HG02623 (cell line): ENCODE data around the gene FAM228B.
"Not testable (repeated sequence)": the region's sequence is repeated elsewhere in the genome, so short reads cannot be mapped to it uniquely, and the experiment has no call there.

Source experiments
- ATAC-seq: cut with Tn5 transposase; IDR thresholded peaks from one replicate; pipeline ENCODE4 v1.9.1; 2021; ENCODE audit warnings: moderate library complexity; ENCODE audit not compliant: unreplicated experiment

Gene FAM228B

DNA sequence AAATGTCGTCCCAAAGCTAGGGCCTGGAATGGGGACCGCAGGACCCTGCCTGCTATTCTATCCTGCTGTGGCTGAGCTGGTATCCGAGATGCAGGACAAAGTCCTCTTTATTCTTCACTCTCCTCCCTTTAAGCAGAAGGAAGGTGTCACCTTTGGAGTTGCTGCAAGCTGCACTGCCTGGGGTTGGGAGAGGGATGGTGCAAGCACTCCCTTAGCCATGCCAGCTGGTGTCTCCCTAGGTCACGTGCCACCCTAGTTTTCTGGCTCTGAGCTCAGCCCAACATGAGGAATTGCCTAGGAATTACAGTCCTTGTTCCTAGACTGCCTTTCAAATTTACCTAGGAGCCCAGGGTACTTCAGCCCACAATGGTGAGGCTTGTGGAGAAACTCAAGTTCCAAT lies 30.2 kb downstream of the FAM228B start:
- no peak for ATAC-seq

DNA sequence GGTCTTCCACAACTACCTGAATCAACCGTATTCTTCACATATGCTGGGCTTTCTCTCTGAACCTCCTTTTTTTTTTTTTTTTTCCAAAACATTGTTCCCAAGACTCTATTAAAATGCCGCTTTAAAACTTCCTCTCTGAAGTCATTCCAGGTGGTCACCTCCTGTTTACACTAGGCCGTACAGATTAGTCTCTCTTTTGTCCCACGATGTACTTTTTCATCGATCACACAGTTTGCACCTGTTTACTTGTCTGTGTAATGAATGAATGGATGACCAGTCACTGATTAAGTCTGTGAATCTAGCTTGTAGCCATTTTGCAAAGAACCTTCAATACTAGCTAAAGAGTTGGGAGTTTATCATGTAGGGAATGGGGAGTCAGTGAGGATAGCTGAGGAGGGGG lies 34.9 kb downstream of the FAM228B start:
- no peak for ATAC-seq

DNA sequence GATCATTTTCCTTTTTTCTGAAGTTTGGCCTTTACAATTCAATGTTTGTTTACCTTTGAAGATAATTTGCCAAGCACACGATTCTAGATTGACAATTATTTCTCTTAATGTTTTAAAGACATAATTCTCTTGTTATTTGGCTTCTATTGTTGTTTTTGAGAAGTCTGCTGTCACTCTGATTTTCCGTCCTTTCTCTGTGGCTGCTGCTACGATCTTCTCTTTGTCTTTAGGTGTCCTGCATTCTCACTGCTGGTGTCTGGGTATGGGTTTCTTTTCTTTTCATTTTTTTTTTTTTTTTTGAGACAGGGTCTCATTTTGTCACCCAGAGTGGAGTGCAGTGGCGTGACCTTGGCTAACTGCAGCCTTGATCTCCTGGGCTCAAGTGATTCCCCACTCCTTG lies 36.4 kb downstream of the FAM228B start:
- no peak for ATAC-seq

DNA sequence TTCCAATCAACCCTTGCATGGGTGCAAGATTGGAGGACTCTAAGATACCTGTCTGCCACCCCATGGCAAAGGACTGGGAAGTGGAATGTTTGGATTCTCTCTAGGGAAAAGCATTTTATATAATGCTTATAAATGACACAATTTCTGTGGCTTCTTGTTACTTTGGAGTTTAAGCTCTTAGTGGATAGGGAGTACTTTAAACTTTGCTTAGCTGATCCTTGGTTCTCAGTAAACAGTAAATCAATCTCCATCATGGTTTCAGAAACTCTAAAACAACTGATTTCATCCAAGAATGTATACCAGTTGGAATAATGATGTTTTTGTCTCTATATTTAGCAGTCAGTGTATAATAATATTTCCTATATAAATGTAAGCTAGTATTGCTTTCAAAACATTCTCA lies 37.5 kb downstream of the FAM228B start:
- no peak for ATAC-seq

DNA sequence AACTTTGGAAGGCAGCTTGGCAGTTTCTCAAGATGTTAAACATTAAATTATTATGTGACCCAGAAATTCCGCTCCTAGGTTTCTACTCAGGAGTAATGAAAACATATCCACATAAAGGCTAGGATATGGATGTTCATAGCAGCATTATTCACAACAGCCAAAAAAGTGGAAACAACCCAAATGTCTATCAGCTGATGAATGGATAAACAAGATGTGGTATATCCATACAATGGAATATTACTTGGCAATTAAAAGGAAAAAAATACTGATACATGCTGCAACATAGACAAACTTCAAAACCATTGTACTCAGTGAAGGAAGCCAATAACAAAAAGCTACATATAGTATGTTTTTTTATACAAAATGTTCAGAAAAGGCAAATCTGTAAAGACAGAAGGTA lies 39.2 kb downstream of the FAM228B start:
- no peak for ATAC-seq

DNA sequence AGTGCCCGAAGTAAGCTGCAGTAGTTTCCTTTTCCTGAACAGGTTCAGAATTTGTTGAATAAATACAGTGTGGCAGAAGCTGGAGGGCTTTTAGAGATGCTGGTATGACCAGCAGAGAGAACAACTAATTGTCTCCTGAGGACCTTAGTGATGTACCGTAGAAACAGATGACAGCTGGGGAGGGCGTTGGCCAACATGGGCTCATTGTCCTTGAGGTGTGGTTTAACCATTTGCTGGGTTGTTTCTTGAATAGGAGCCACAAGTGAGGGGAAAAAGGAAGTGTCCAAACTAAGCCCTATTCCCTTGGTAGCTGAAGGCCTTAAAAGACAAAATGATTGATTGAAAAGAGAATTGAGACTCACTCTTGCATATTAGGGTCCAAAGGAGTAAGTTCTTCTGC lies 39.9 kb downstream of the FAM228B start:
- ATAC-seq: no peak

DNA sequence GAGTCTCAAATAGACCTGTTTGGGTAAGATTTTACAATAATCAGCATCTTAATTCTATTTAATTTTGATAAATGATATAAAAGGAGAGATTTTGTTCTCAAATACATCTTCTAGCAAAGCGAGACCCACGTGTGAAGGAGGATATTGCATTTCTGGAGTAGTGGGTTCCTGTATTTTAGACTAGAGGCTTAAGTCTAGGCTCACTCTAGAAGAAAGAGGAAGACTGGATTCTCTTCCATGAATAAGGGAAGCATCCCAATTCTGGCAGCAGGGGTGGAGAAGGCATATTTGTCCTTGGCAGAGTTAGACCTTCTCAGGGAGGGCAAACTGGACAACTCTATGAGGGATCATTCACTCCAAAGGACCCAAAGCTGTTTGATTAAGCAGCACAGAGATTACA lies 40.3 kb downstream of the FAM228B start:
- no peak for ATAC-seq

DNA sequence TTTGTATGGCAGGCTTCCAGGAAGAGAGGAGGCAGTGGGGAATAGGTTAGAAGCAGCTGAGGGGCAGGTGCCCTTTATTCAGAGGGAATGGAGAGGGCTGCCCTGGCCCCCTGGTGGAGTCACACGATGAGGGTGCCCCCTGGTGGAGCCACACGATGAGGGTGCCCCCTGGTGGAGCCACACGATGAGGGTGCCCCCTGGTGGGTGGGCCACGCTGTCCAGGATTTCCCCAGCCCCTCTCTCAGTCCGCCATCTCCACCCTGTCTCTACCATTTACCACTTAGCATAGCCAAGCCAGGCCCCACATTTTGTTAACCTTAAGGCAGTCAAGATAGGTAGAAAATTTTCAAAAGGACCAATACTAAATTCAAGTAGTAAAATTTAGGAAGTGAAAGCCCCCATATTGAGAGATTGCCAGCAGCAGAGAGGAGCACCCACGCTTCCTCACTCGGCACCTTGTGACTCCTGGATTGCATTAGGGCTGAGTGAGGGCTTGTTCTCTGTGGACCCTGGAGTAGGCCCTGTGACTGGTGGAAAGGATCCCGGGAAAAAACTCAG lies 41.2 kb downstream of the FAM228B start:
- ATAC-seq: peak; percentile 64

DNA sequence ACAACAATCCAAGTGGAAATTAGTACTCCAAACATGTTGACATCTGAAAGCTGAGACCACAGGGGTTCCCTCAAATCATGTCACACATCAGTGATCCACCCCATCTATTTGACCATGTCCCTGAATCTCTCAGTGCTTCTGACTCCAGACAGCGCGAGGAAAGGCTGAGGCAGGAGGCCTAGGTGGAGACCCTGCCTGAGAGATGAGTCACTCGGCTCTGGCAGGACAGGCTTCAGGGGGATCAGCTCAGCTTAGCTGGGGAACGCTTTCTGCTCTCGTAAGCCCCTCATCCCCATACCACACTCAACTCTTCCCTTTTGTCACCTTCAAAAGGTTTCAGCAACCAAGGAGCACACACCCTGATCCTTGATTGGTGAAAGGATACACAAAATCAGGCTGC lies 45.8 kb downstream of the FAM228B start:
- no peak for ATAC-seq

DNA sequence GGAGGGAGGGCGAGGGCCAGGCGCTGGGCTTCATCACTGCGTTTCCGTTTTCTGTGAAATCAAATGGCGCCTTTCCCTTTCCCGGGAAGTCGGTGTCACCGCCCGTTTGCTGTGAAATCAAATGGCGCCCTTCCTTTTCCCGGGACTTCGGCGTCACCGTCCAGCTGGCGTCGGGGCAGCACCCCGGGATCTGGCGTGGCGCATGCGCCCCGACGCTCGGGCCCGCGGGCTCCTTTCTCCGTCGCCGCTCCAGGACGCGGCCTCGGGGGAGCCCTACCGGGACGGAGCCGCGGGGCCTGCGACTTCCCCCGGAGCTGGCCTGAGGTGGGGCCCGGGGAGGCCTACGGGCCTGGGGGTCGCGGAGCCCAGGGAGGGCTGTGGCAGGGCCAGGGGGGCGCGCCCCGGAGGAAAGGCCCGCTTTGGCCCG lies 51.6 kb downstream of the FAM228B start, which contains the start of gene FAM228A:
Gene FAM228A, plus strand, starts transcription at position 203 of the 427 bp plus-strand sequence. CDS start 428 bp downstream, outside the sequence.
- no peak for ATAC-seq

DNA sequence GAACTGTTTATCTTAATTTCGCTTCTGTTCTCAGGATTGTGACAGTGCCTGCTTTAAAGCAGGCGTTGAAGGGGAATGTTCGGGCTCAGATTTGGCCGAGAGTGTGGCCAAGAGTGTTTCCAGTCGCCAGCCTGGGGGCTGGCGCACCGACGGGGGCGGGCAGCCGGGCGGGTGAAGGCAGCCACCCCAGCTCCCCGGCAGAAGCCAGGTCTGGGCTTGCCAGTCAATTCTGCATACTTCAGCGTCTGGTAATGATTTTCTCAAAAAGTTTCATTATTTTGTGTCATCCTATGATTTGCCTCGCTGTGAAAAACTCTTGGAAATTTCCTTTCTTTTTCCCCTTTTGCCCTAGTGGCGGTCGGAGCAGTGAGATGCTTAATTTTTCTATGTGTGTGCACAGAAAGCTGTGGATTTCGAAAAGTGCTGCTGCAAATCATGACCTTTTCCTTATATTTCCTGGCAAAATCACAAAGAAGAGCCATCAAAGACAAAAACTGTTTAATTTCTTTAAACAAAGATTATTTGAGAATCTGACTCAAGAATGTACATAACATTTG lies 52.4 kb downstream of the FAM228B start:
- no peak for ATAC-seq

DNA sequence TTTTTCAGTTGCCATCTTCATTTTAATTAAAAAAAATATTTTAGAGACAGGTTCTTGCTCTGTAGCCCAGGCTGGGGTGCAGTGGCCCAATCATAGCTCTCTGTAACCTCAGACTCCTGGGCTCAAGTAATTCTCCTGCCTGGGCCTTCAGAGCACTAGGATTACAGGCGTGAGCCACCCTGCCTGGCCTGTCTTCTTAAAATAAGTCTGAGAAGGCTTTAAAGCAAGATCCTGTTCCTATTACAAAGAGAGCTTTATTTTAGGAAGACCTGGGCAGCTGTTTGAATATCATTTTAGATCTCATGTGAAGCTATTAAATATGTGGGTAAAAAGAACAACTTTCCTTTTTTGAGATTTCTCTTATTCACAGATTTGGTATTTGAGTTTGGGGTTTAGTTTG lies 53.1 kb downstream of the FAM228B start:
- no peak for ATAC-seq

DNA sequence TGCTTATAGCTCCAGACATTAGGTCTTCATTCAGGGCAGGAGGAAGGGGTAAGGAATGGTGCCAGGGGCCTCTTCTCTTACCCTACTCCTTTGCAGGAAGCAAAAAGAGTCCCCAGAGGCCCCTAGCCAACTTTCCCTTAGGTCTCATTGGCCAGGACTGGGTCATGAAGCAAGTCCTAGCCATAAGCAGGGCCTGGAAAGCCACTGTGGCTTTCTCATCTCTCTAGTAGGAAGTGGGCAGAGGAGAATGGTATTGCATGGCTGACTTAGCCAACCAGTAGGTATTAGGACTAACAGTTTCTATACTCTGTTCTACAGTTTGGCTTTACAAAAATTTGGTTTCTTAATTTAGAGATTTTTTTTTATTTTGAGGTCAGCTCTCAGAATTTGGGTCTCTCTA lies 56.4 kb downstream of the FAM228B start:
- no peak for ATAC-seq

DNA sequence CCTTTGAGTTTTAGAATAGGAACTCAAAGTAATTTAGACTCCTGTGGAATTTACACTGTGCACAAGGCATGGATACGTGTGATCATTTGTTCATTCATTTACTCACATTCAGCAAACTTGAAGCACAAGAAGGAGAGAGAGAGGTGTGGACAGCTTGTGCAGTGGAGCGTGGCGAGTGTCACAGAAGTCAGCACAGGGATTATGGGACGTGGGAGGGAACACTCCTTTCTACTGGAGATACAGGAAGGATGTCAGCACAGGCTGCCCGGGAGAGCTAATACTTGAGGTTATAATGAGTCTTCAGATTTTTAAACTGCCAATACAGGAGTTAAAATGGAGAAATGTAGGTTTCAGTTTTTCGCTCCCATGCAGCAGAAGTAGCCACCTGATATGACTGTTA lies 58.6 kb downstream of the FAM228B start:
- ATAC-seq: no peak

DNA sequence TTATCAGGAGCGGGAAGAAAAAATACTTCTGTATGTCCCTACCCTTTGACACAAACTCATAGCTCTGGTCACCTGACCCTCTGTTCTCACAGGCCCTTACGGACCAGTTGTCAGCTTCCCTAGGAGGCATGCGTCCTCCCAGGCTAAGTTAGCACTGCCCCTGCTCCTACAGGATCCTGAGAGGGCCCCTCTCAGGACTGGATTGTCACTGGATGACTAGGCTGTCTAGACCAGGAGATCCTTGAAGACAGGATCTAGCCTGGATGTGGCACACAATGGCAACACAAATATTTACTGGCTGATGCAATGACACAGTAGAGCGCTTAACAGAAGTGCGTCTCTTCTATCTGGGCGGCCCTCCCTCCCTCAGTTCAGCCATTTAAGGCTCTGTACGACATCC lies 59.2 kb downstream of the FAM228B start:
- ATAC-seq: no peak

DNA sequence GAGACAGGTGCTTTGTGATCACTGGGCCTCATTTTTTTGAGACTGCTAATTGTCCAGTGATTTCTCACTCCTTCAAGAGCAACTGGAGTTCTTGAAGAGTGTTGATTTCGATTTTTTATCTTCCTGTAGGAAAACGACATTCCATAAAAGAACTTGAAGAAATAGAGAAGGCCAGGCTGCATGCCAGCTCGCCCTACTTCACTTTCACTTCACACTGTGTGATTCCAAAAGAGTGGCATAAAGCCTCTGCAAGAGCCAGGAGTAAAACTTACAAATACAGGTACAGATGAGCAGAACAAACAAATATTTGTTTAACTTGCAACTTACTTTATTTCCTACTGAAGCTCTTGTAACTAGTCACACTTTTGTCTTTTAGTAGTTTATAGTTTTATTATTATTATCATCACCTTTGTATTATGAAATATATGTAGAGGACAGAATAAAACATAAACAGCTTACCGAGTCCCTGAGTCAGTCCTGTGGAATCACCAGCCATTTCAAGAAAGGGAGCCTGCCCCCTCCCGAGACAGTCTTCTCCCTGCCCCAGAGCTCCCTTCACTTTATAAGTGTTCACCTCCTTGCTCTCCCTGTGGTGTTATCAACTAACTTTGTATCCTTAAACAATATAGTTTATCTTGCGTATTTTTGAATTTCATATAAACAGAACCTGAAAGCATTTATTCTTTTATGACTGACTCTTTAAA lies 60.2 kb downstream of the FAM228B start:
- no peak for ATAC-seq

DNA sequence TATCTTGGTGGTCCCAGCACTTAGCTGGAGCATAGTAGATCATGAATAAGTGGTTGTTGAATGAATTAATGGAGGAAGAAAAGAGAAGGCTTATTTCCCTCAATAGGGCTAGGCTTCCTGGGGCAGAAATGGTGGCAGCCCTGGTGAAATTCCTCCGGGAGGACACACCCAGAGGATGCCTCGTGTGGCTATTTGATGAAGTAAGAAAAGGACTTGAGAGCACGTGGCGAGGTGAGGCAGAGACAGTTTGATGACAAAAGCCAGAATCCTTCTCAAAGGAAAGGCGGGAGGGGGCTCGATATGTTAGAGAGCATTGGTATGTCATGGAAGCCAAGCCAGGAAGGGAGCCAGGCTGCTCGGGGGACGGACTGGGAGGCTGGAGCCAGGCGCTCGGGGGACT lies 66.3 kb downstream of the FAM228B start:
- ATAC-seq: no peak

DNA sequence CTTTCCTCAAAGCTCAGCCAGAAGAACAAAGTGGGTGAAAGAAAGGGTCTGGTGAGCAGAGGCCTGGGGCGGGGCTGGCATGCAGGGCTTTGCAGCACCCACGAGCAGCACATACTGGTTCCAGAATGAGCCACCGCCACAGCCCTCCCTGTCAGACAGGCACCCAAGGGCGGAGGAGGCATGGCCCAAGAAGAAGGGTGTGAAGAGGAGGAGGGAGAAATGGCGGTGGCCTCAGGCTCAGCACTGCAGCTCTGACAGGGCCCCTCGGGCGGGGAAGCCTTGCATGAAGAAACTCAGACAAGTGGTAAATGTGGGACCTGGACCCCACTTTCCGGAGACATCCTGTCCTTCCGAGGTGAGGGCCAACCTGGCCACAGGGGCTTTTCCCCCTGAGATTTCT lies 67.2 kb downstream of the FAM228B start:
- ATAC-seq: no peak

DNA sequence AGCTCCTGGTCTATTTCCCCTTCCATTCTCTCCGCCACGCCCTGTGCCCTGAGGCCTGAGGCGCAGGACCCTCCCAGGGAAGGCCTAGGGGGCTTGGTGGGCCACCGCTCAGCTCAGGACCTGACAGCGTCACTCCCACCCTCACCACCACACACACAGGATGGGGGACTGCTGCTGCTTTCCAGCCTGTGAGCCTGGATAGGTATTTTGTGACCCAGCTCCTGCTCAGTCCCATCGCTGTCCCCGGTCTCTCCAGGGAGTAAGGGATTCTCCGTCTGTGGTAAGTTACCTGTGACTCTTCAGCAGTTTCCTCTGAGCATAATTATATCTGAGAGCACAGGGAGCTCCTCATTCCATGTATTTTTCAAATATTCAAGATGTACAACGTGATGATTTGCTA lies 67.9 kb downstream of the FAM228B start:
- ATAC-seq: no peak

DNA sequence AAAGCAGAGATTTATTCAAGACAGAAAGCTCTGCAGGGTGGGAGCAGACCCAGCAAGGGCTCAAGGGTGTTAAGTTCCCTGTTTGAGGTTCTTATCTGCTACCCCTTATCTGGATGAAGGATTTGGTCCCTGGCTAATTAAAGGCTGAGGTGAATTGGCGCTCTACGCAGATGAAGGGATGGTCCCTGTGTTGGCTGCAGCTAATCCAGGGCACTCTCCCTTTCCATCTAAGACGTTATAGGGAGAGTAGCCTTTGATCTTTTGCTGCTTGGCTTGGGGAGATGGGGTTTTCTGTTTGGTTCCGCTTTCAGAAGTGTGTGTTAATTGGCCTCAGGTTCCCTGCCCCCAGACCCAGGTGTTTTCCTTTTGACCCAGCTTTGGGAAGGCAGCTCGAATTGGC lies 68.6 kb downstream of the FAM228B start:
- ATAC-seq: no peak

DNA sequence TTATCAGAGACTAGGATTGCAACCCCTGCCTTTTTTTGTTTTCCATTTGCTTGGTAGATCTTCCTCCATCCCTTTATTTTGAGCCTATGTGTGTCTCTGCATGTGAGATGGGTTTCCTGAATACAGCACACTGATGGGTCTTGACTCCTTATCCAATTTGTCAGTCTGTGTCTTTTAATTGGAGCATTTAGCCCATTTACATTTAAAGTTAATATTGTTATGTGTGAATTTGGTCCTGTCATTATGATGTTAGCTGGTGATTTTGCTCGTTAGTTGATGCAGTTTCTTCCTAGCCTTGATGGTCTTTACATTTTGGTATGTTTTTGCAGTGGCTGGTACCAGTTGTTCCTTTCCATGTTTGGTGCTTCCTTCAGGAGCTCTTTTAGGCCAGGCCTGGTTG lies 73.9 kb downstream of the FAM228B start:
- ATAC-seq: not testable (repeated sequence)

DNA sequence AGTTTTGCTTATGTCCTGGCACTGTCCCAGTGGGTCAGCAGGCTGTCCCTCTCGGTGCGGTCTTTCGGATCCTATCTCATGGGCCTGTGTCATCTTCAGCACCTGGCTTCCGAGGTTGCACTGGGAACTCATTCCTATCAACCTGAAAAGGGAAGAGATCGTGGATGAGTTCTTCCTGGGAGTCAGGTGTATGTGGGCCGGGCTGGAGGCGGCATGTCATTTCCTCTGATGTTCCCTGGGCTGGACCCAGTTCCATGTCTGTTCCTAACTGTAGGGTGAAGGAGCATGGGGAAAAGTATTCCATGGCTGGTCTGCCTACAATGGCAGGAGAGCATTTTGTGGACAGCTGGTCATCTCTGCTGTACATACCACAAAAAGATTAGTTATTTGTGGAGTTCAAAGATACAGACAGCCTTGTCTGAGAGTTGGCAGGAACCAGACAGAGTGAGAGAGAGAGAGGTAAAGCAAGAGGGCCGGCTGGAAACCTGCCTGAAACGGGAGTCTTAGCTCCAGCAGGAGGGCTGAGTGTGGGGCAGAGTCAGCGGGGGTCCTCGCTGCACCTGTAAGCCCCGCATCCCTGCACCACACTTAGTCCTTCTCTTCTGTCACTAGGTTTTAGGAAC lies 76.8 kb downstream of the FAM228B start:
- ATAC-seq: no peak
